CD4-positive, alpha-beta T cell treated with Interleukin-1 beta for 1 hour (primary cell): Measurements from ENCODE around the gene USP43.
"Not testable (repeated sequence)": the region's sequence is repeated elsewhere in the genome, so short reads cannot be mapped to it uniquely, and the experiment has no call there.

Experiments used
- DNase-seq, 2 donors: peaks; one replicate each; pipeline ENCODE4 v3.0.0-alpha.2; 2020 to 2022

The USP43 gene

GRCh38 chr17:9661027-9661426 is 15.7 kb downstream of the USP43 start:
- DNase-seq: no peak

- DNase-seq: not testable (repeated sequence)
Observed at GRCh38 chr17:9663511-9663910, 18.2 kb downstream of the USP43 start.

GRCh38 chr17:9666461-9667050 is 21.2 kb downstream of the USP43 start:
- DNase-seq: no peak

- no peak for DNase-seq
Observed at GRCh38 chr17:9668517-9668916, 23.2 kb downstream of the USP43 start.

GRCh38 chr17:9669551-9670008 is 24.3 kb downstream of the USP43 start:
- DNase-seq: no peak

GRCh38 chr17:9670596-9670995 is 25.3 kb downstream of the USP43 start:
- no peak for DNase-seq

- DNase-seq: no peak
Observed at GRCh38 chr17:9671559-9671958, 26.2 kb downstream of the USP43 start.

GRCh38 chr17:9672266-9672665 is 26.9 kb downstream of the USP43 start:
- DNase-seq: no peak

- DNase-seq: no peak
Observed at GRCh38 chr17:9672691-9673090, 27.4 kb downstream of the USP43 start.

- DNase-seq: no peak
Observed at GRCh38 chr17:9676084-9676483, 30.8 kb downstream of the USP43 start.

- DNase-seq: no peak
Observed at GRCh38 chr17:9676820-9677310, 31.5 kb downstream of the USP43 start.

GRCh38 chr17:9677411-9677810 is 32.1 kb downstream of the USP43 start:
- no peak for DNase-seq

GRCh38 chr17:9677896-9678295 is 32.6 kb downstream of the USP43 start:
- no peak for DNase-seq

- DNase-seq: no peak
Observed at GRCh38 chr17:9684955-9685621, 39.8 kb downstream of the USP43 start.

GRCh38 chr17:9693755-9694154 is 48.4 kb downstream of the USP43 start:
- DNase-seq: no peak

- DNase-seq: no peak
Observed at GRCh38 chr17:9696279-9697044, 51.1 kb downstream of the USP43 start.

- DNase-seq: no peak
Observed at GRCh38 chr17:9700136-9700535, 54.8 kb downstream of the USP43 start.

GRCh38 chr17:9700754-9701476 is 55.6 kb downstream of the USP43 start:
- no peak for DNase-seq

GRCh38 chr17:9702482-9702881 is 57.2 kb downstream of the USP43 start:
- no peak for DNase-seq

GRCh38 chr17:9702914-9703780 is 57.8 kb downstream of the USP43 start:
- no peak for DNase-seq

GRCh38 chr17:9703781-9704082 is 58.4 kb downstream of the USP43 start:
- no peak for DNase-seq

GRCh38 chr17:9705745-9706144 is 60.4 kb downstream of the USP43 start:
- no peak for DNase-seq
